Measurements from ENCODE around the gene ZMYND11. TPM values are rescaled to one million over a fixed set of nuclear protein-coding genes. Genes with fewer than 3 reads are reported as not detected.

Gene ZMYND11
- total and polyA plus RNA-seq, 2 of the 13 experiments (the other 11 are each of a cell fraction or from before 2014, with no cell fraction given), result 17.5 to 38.7 TPM

- ChIA-PET CTCF (ENCODE audit: low intra/inter-chr PET ratio, low total read pairs) (no interaction called here), POLR2A (no interaction called here)
These were observed 153.3 kb downstream of the ZMYND11 start for GRCh38 chr10:288316-289200.

More at GRCh38 chr10:288316-289200, 153.3 kb downstream of the ZMYND11 start:
- no peak overlapping the region for H3K27ac ChIP-seq (ENCODE audit: extremely low read length, insufficient read depth, low read length)
- no peaks in the 10 kb centered on the region for H3K79me2 ChIP-seq (ENCODE audit: insufficient read depth, low read length)
- intact Hi-C loops (cut with micrococcal nuclease; ENCODE audit: unreplicated experiment) (no loop called here), in situ Hi-C loops (cut with HindIII; ENCODE audit: extremely low pct_ligation_motif_present, low pct_unique_long_range_greater_than_20kb) (no loop called here)
- TF ChIP-seq ZNF24 (IDR thresholded peaks at IDR 0.05) (no peak), ZNF414 (CRISPR knock-in tag; IDR thresholded peaks at IDR 0.05) (no peak), AKNA (CRISPR knock-in tag; IDR thresholded peaks at IDR 0.05; ENCODE audit: borderline replicate concordance) (no peak), ZSCAN12 (CRISPR knock-in tag; IDR thresholded peaks at IDR 0.05) (no peak), GPN1 (CRISPR knock-in tag; IDR thresholded peaks at IDR 0.05; ENCODE audit: borderline replicate concordance) (no peak), ARID2 (CRISPR knock-in tag; IDR thresholded peaks at IDR 0.05; ENCODE audit: borderline replicate concordance) (no peak), ZNF7 (CRISPR knock-in tag; IDR thresholded peaks at IDR 0.05) (no peak), ZBTB42 (CRISPR knock-in tag; IDR thresholded peaks at IDR 0.05) (no peak), FOXP1 (IDR thresholded peaks at IDR 0.05) (no peak), FOXP1 (CRISPR knock-in tag; IDR thresholded peaks at IDR 0.05) (no peak), ZFP91 (CRISPR knock-in tag; IDR thresholded peaks at IDR 0.05; ENCODE audit: borderline replicate concordance) (no peak), RFXANK (CRISPR knock-in tag; IDR thresholded peaks at IDR 0.05) (no peak), JDP2 (CRISPR knock-in tag; IDR thresholded peaks at IDR 0.05; ENCODE audit: borderline replicate concordance) (no peak), EHMT2 (IDR thresholded peaks at IDR 0.05; ENCODE audit: borderline replicate concordance, low read depth, low read length) (no peak), ZNF143 (CRISPR knock-in tag; IDR thresholded peaks at IDR 0.05) (no peak)
- 93% methylated on average over 27 of the region's 27 CpGs for WGBS (ENCODE audit: low lambda C conversion rate)
- H4K20me1 ChIP-seq (ENCODE audit: insufficient read depth, low read length), result no peaks in the 10 kb centered on the region
- ATAC-seq (no peak), FAIRE-seq (no peak), DNase-seq (ENCODE audit: low spot score) (no peak)
- H3K4me1 ChIP-seq (ENCODE audit: insufficient read depth, low read length), result no peaks in the 10 kb centered on the region
- H2AFZ ChIP-seq (ENCODE audit: low read length), result no peak overlapping the region
- 0 out of 5 replicates have a peak, but pooled peaks cover 0 to 12% of the 10 kb centered on the region in 2 experiments for H3K36me3 ChIP-seq (replicated peaks in 1 of 2; ENCODE audit: control insufficient read depth in 1 of 2, insufficient read depth in 2 of 2, low read length in 2 of 2)
- H3K4me2 ChIP-seq (ENCODE audit: low read depth, low read length), result no peak overlapping the region
- H3K9me3 ChIP-seq (ENCODE audit: low read length), result no peaks in the 10 kb centered on the region
- H3K4me3 ChIP-seq (replicated peaks in 1 of 3; ENCODE audit: insufficient read depth in 1 of 3, low read depth in 2 of 3, low read length in 3 of 3), result no peak overlapping the region
- H3K27me3 ChIP-seq (ENCODE audit: control insufficient read depth in 1 of 2, insufficient read depth in 2 of 2, low read length in 2 of 2), result no peaks in the 10 kb centered on the region
- no TSS peak for BruUV-seq (replicated peaks)
- H3K9ac ChIP-seq (ENCODE audit: insufficient read depth, low read depth, low read length), result no peak overlapping the region

Measured in HepG2 (cell line).